ENCODE data around the gene TM9SF4.
"Not testable (repeated sequence)": the region's sequence is repeated elsewhere in the genome, so short reads cannot be mapped to it uniquely, and the experiment has no call there.

Gene TM9SF4

GRCh38 chr20:32091888-32092346, 17.6 kb upstream of the TM9SF4 start:
- peak; percentile 55 for DNase-seq (ENCODE audit: low read depth)

- no peak for DNase-seq (ENCODE audit: low read depth)
These were observed 10.7 kb upstream of the TM9SF4 start for GRCh38 chr20:32098786-32099185.

GRCh38 chr20:32108814-32109391, 611 bp upstream of the TM9SF4 start:
- DNase-seq (ENCODE audit: low read depth): no peak

- no peak for DNase-seq (ENCODE audit: low read depth)
These were observed 725 bp downstream of the TM9SF4 start for GRCh38 chr20:32110173-32110704.

- DNase-seq (ENCODE audit: low read depth): no peak
These were observed 1.2 kb downstream of the TM9SF4 start for GRCh38 chr20:32110727-32111126.

GRCh38 chr20:32111156-32111686, 1.7 kb downstream of the TM9SF4 start:
- DNase-seq (ENCODE audit: low read depth): no peak

GRCh38 chr20:32111753-32112152, 2.2 kb downstream of the TM9SF4 start:
- DNase-seq (ENCODE audit: low read depth): no peak

GRCh38 chr20:32112841-32113240, 3.3 kb downstream of the TM9SF4 start:
- no peak for DNase-seq (ENCODE audit: low read depth)

- DNase-seq (ENCODE audit: low read depth): no peak
These were observed 4.2 kb downstream of the TM9SF4 start for GRCh38 chr20:32113591-32114260.

GRCh38 chr20:32114305-32114960, 4.9 kb downstream of the TM9SF4 start:
- DNase-seq (ENCODE audit: low read depth): no peak

- DNase-seq (ENCODE audit: low read depth): no peak
These were observed 5.8 kb downstream of the TM9SF4 start for GRCh38 chr20:32115211-32115767.

GRCh38 chr20:32116079-32116521, 6.6 kb downstream of the TM9SF4 start:
- no peak for DNase-seq (ENCODE audit: low read depth)

GRCh38 chr20:32116796-32117195, 7.3 kb downstream of the TM9SF4 start:
- not testable (repeated sequence) for DNase-seq (ENCODE audit: low read depth)

GRCh38 chr20:32118427-32118826, 8.9 kb downstream of the TM9SF4 start:
- not testable (repeated sequence) for DNase-seq (ENCODE audit: low read depth)

GRCh38 chr20:32119734-32120133, 10.2 kb downstream of the TM9SF4 start:
- no peak for DNase-seq (ENCODE audit: low read depth)

GRCh38 chr20:32121908-32122307, 12.4 kb downstream of the TM9SF4 start:
- DNase-seq (ENCODE audit: low read depth): not testable (repeated sequence)

- no peak for DNase-seq (ENCODE audit: low read depth)
These were observed 13.6 kb downstream of the TM9SF4 start for GRCh38 chr20:32123088-32123487.

GRCh38 chr20:32124916-32125454, 15.5 kb downstream of the TM9SF4 start:
- no peak for DNase-seq (ENCODE audit: low read depth)

- DNase-seq (ENCODE audit: low read depth): no peak
These were observed 16.0 kb downstream of the TM9SF4 start for GRCh38 chr20:32125506-32125905.

- no peak for DNase-seq (ENCODE audit: low read depth)
These were observed 17.4 kb downstream of the TM9SF4 start for GRCh38 chr20:32126919-32127318.

GRCh38 chr20:32127347-32127746, 17.8 kb downstream of the TM9SF4 start:
- DNase-seq (ENCODE audit: low read depth): no peak

- DNase-seq (ENCODE audit: low read depth): no peak
These were observed 18.7 kb downstream of the TM9SF4 start for GRCh38 chr20:32128167-32128566.

Data from CMK (cell line).